HG03460 (cell line): ENCODE results near the gene TMPRSS6.

Experiments
- ATAC-seq: cut with Tn5 transposase; IDR thresholded peaks from one replicate; pipeline ENCODE4 v1.9.1; 2021; ENCODE audit not compliant: unreplicated experiment

Gene TMPRSS6

GRCh38 chr22:37118083-37118482 is 8.6 kb upstream of the TMPRSS6 start:
- no peak for ATAC-seq

DNA sequence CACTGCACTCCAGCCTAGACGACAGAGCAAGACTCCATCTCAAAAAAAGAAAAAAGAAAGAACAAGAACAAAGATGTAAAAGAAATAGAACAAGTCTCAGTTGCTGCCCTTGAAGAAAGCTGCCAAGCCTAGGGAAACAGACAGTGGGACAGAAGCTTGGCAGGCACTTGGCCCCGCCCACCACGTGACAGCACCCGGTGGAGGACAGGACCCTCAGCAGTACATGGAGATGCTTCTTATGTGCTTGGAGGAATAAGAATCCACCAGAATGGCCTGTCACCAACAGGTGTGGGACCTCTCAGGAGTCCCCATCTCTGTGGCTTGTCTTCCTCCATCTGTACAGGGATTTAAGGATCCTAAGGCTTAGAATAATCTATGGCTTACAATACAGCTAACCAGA is 7.6 kb upstream of the TMPRSS6 start:
- ATAC-seq: no peak

DNA sequence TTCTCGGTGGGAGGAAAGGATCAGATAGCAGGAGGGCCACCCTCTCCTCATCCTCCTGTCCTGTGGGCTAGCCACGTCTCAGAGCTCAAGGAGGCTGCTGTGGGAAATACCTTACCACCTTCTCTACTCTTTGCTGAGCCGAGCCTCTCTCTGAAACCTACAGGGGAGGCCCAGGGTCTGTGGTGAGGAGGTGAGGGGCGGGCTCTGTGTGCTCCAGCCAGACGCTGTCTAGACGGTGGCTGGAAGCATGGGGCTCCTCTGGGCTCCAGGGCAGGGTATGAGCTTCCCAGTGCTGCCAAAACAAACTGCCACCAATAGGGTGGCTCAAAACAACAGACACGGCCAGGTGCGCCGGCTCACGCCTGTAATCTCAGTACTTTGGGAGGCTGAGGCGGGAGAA is 5.5 kb upstream of the TMPRSS6 start:
- ATAC-seq: no peak

DNA sequence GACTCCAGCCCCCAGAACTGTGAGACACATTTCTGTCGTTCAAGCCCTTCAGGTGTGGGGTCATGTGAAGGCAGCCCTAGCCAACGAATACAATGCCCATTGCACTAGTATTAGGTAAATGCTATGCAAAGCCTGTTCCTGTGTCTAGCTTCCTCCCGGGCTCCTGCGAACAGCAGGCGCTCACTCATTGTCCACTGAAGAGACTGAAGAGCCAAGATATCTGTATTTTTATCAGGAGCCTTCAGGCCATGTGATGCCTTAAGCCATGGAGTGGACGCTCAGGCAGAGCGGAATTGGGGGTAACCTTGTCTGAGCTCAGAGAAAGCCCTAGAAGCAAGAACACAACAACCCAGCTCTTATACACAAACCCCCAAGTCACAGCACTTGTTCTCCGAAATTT is 4.2 kb upstream of the TMPRSS6 start:
- ATAC-seq: no peak

GRCh38 chr22:37112084-37112728 is 2.7 kb upstream of the TMPRSS6 start:
- no peak for ATAC-seq

DNA sequence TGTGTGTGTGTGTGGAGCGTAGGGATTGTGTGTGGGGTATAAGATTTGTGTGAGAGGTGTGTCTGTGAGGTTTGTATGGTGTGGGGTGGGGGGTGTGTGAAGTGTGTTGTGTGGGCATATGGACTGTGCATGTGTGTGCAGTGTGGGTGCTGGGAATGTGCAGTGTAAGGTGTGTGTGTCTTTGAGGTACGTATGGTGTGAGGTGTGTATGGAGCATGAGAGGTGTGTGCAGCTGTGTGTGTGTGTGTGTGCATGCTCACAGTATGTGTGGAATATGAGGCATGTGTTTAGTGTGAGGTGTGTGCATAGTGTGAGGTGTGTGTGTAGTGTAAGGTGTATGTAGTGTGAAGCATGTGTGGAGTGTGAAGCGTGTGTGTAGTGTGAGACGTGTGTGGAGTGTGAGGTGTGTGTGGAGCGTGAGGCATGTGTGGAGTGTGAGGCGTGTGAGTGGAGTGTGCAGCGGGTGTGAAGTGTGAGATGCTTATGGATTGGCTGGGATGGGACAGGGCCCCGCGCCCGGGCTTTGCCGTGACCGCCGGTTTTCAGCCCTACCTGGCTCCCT is 1.7 kb upstream of the TMPRSS6 start:
- ATAC-seq: no peak

DNA sequence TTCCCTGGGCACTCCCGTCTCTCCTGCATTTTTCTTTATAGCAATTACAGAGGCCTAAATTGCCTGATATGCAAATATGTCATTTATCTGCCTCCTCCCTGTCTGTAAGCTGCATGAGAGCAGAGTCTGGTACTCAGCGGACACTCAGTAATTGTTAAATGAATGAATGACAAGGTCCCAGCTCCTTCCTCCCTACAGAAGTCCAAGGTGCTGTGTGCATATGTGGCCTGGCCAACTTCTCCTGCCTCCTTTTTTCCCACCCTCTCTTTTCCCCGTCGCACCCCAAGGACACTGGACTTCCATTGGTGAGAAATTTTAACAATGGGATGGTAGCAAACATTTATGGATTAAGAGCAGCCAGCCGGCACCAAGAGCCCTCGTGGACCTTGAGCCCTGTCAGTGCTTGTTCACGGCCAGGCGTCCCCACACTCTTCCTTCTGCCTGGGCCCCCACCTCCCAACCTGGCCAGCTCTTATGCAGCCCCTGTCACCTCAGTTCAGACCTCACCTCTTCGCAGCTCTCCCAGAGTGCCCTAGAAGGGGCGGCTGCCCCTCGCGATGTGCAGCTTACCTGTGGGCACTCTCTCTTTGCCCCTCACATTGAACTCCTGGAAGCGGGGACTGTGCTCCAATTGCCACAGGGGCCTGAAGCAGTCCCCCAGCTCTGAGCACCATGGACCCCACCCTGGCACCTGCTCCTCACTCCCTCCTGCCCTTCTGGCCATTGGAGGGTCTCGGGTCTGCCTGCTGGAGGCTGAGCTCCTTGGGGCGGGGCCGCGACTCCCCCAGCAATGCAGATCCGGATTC is 1.5 kb downstream of the TMPRSS6 start:
- no peak for ATAC-seq

DNA sequence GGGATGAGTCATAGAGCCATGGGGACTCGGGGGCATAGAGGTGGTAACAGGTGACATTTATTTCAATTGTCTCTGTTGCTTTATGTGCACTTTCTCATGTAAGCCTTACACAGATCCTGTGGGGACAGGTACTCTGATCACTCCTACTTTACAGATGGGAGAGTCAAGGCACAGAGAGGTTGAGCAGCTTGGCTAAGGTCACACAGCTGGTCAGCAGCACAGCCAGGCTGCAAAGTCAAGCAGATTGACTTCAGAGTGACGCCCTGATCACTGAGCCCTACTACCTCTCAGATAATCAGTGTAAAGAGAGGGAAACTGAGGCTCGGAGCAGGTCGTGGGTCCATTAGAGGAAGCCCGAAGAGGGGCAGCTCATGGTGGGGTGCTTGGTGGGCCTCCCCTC is 3.5 kb downstream of the TMPRSS6 start:
- no peak for ATAC-seq

- ATAC-seq: no peak
These were observed 4.4 kb downstream of the TMPRSS6 start for GRCh38 chr22:37105154-37105553.

- ATAC-seq: no peak
These were observed 5.7 kb downstream of the TMPRSS6 start for GRCh38 chr22:37103656-37104452.

- no peak for ATAC-seq
These were observed 6.4 kb downstream of the TMPRSS6 start for GRCh38 chr22:37103151-37103550.

DNA sequence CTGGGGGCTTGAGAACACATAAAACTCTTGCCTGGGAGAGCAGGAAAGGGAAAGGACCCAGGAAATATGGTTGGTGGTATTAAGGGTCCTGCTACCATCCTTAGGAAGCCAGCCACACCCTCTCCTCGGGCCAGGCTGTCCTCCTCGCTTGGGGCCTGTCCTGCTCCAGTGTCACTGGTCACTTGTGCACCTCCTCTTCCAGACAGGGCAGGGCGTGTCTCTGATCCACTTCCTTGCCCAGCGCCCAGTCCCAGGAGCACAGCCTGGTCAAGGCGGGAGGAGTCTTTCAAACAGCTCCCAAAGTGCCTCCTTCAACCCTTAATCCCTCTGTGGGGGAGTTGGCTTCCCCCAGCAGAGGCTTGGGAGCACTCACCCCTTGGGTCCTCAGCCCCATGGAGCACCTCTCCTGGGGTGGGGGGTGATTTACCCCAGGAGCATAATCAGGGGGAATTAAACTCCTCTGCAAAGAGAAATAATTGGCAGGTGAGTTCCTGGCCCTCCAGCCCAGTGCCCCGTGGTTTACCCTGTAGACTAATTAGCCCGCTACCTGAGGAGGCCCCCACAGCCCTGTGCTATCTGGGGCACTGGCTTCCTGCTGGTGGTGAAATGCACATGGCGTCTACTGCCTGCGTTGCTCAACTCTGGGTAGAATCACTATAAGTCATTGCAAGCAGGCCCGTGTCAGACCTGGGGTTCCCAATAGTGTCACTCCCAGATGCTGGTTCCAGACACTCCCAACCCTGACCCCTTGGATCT is 8.0 kb downstream of the TMPRSS6 start:
- no peak for ATAC-seq

- ATAC-seq: no peak
These were observed 8.9 kb downstream of the TMPRSS6 start for GRCh38 chr22:37100589-37101127.

DNA sequence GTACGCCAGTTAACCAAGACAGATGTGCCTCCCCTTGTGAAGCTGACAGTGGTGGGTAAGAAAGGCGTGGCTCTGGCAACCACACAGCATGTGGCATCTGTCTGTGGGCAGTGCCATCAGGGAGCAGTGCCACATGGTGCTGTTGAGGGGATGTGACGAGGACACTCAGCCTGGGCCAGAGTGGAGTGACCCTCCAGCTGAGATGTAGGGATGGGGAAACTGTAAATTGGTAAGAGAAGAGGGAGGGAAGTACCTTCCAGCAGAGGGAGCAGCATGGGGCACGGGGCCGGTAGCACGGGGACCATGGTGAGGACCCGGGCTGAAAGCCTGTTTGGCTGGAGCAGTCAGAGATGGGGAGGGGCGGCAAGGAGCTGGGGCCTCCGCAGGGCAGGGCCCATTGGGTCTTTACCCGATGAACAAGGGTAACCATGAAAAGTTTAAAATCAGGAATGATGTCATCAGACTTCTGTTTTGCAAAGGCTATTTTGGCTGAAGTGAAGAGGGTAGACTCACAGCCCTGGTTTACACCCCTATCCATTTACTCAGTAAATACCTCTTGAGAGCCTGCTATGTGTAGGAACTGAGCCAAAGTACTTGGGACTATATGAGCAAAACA is 10.4 kb downstream of the TMPRSS6 start:
- no peak for ATAC-seq

DNA sequence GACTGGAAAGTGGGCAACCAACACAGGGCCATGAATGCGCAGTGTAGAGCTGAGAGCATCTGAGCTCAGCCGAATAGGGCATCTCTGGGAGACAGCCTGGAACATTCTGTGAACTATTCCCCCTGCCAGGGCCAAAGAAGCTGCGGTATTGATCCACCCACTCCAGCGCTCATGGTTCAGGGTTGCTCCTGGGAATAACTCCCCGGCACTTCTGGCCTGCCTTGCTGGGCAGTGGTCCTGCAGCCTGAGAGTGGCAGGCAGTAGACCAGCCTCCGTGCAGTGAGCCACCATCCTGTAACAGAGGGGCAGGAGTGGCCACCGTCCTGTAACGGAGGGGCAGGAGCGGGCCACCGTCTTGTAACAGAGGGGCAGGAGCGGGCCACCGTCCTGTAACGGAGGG is 12.2 kb downstream of the TMPRSS6 start:
- ATAC-seq: no peak

DNA sequence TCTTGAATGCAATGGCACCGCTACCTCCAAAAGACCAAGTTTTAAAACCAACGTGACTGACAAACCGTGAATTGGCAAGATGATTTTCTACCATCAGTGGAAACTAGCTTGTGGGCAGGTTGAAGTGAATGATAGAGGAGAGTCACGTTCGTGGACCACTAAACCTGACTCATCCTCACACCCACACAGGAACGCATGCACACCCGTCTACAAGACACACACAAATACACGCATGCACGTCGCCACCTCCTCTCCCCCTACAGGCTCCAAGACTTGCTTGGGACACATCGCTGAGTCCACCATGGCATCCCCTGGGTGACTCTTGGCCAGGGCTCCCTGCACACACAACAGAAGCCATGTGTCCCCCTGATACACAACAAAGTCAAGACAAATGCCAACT is 14.4 kb downstream of the TMPRSS6 start:
- no peak for ATAC-seq

GRCh38 chr22:37094239-37094638 is 15.3 kb downstream of the TMPRSS6 start:
- ATAC-seq: no peak

DNA sequence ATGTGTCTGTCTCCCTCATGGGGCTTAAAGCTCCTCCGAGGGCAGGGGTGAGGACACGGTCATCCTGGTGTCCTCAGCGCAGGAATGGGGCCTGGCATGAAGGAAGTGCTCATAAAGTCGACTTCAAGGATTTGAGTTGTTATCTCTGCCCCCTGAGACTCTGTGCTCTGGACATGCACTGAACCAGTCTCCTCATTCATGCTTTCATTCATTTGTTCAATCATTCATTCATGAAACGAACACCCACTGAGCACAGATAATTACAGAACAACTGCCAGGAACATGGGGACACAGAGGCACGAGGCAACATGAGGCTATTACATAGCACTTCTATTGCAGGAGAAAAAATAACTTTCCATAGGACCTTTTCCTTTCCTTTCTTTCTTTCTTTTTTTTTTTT is 16.5 kb downstream of the TMPRSS6 start:
- no peak for ATAC-seq

- ATAC-seq: no peak
These were observed 17.5 kb downstream of the TMPRSS6 start for GRCh38 chr22:37091994-37092393.
